Measurements from ENCODE around the gene TRAPPC3L. TPM values are rescaled to one million over a fixed set of nuclear protein-coding genes. Genes with fewer than 3 reads are reported as not detected.

TRAPPC3L gene
- polyA plus RNA-seq, 1 of the 3 experiments (the other 2 are of a cell fraction) = 0.03 TPM

- POLR2A ChIA-PET = no interaction called here
Measured at GRCh38 chr6:116530436-116530835, 15.0 kb downstream of the TRAPPC3L start.

GRCh38 chr6:116529466-116530290 is 15.8 kb downstream of the TRAPPC3L start:
- ChIA-PET POLR2A (no interaction called here), CTCF (interaction anchor here (1.0 to 1.8 kb wide), 6 partner anchors 12 to 312 kb away, joined by 3 to 19 read pairs (median 4); no protein-coding TSS in a partner anchor)
- H3K9ac ChIP-seq = no peak overlapping the region
- peaks cover 0 to 13% of the 10 kb centered on the region in 2 experiments; a peak in 2 of 4 replicates for H3K4me1 ChIP-seq (ENCODE audit: control insufficient read depth in 1 of 2, insufficient read depth in 2 of 2, low read depth in 1 of 2, low read length in 1 of 2)
- H3F3A ChIP-seq (replicated peaks; ENCODE audit: insufficient read depth) = no peaks in the 10 kb centered on the region
- TF ChIP-seq ZBTB33 (IDR thresholded peaks at IDR 0.05; ENCODE audit: borderline replicate concordance, low read depth) = no peak
- TF ChIP-seq PBX3 (IDR thresholded peaks at IDR 0.05) = no peak
- no peak for TF ChIP-seq MXI1 (IDR thresholded peaks at IDR 0.05; ENCODE audit: low read depth, low read length)
- no peak for TF ChIP-seq CTCF (IDR thresholded peaks at IDR 0.05)
- no peak for TF ChIP-seq MAX (IDR thresholded peaks at IDR 0.05; ENCODE audit: low read depth)
- no peak for TF ChIP-seq EP300 (IDR thresholded peaks at IDR 0.05; ENCODE audit: borderline replicate concordance in 1 of 2, low read depth in 1 of 2, low read length in 1 of 2)
- TF ChIP-seq MEF2A (IDR thresholded peaks at IDR 0.05; ENCODE audit: borderline replicate concordance, low read depth) = no peak
- TF ChIP-seq CHD2 (IDR thresholded peaks at IDR 0.05; ENCODE audit: low read length, partially characterized antibody) = no peak
- TF ChIP-seq SMC3 (IDR thresholded peaks at IDR 0.05; ENCODE audit: low read depth, low read length) = no peak
- no peak for TF ChIP-seq USF2 (IDR thresholded peaks at IDR 0.05; ENCODE audit: borderline replicate concordance, low read depth, low read length)
- no peak for TF ChIP-seq FOSL2 (IDR thresholded peaks at IDR 0.05; ENCODE audit: borderline replicate concordance, low read depth)
- TF ChIP-seq POLR2AphosphoS5 (IDR thresholded peaks at IDR 0.05; ENCODE audit: low read depth, low read length) = no peak
- no peak for TF ChIP-seq JUND (IDR thresholded peaks at IDR 0.05)
- TF ChIP-seq GABPA (IDR thresholded peaks at IDR 0.05; ENCODE audit: low read depth) = no peak
- no peak for TF ChIP-seq NRF1 (IDR thresholded peaks at IDR 0.05; ENCODE audit: low read depth, low read length)
- TF ChIP-seq RFX5 (IDR thresholded peaks at IDR 0.05; ENCODE audit: low read length) = no peak
- TF ChIP-seq GATA2 (CRISPR knock-in tag; IDR thresholded peaks at IDR 0.05) = no peak
- TF ChIP-seq NFIC (IDR thresholded peaks at IDR 0.05; ENCODE audit: borderline replicate concordance) = no peak
- no peak for TF ChIP-seq RCOR1 (IDR thresholded peaks at IDR 0.05; ENCODE audit: low read length)
- no peak overlapping the region for H2AFZ ChIP-seq (ENCODE audit: low read depth)
- H3K4me2 ChIP-seq = no peak overlapping the region; the same call in 1 of the 2 replicates
- no peaks in the 10 kb centered on the region for H3K9me3 ChIP-seq
- H3K4me3 ChIP-seq (ENCODE audit: low read depth in 2 of 2, low read length in 1 of 2) = no peak overlapping the region
- H3K27ac ChIP-seq (ENCODE audit: low read depth in 2 of 2, low read length in 1 of 2) = no peak overlapping the region
- WGBS (ENCODE audit: low lambda C conversion rate) = 98% methylated on average over 2 of the region's 3 CpGs
- no peaks in the 10 kb centered on the region for H3K9me2 ChIP-seq
- no peaks in the 10 kb centered on the region for H3K79me2 ChIP-seq (ENCODE audit: insufficient read depth)
- H3K36me3 ChIP-seq (replicated peaks in 1 of 2; ENCODE audit: control insufficient read depth in 1 of 2, insufficient read depth in 2 of 2, low read length in 1 of 2) = no peaks in the 10 kb centered on the region
- no peaks in the 10 kb centered on the region for H4K20me1 ChIP-seq (ENCODE audit: insufficient read depth)
- DNase-seq = no peak
- no peaks in the 10 kb centered on the region for H3K27me3 ChIP-seq (ENCODE audit: insufficient read depth)

More at GRCh38 chr6:116530436-116530835, 15.0 kb downstream of the TRAPPC3L start:
- CTCF ChIA-PET = interaction anchor here (0.9 to 1.3 kb wide), 6 partner anchors 12 to 312 kb away, joined by 3 to 7 read pairs (median 3); no protein-coding TSS in a partner anchor
- Histone ChIP-seq H3K9me3 (no peaks in the 10 kb centered on the region), H3K9me2 (no peaks in the 10 kb centered on the region), H3K4me3 (ENCODE audit: low read depth in 2 of 2, low read length in 1 of 2) (no peak overlapping the region), H3K4me1 (ENCODE audit: control insufficient read depth in 1 of 2, insufficient read depth in 2 of 2, low read depth in 1 of 2, low read length in 1 of 2) (peaks cover 0 to 21% of the 10 kb centered on the region in 2 experiments; a peak in 2 of 4 replicates), H3K9ac (no peak overlapping the region), H4K20me1 (ENCODE audit: insufficient read depth) (no peaks in the 10 kb centered on the region), H3K36me3 (replicated peaks in 1 of 2; ENCODE audit: control insufficient read depth in 1 of 2, insufficient read depth in 2 of 2, low read length in 1 of 2) (no peaks in the 10 kb centered on the region), H3K27me3 (ENCODE audit: insufficient read depth) (no peaks in the 10 kb centered on the region), H3K79me2 (ENCODE audit: insufficient read depth) (no peaks in the 10 kb centered on the region), H3K4me2 (no peak overlapping the region), H3F3A (replicated peaks; ENCODE audit: insufficient read depth) (peaks cover 3% of the 10 kb centered on the region), H2AFZ (ENCODE audit: low read depth) (no peak overlapping the region), H3K27ac (ENCODE audit: low read depth in 2 of 2, low read length in 1 of 2) (no peak overlapping the region)
- TF ChIP-seq MEF2A (IDR thresholded peaks at IDR 0.05; ENCODE audit: borderline replicate concordance, low read depth) = no peak
- WGBS (ENCODE audit: low lambda C conversion rate) = 83% methylated on average over 2 of the region's 2 CpGs
- no peak for DNase-seq
